ENCODE data around the gene FAM219A.

DNA sequence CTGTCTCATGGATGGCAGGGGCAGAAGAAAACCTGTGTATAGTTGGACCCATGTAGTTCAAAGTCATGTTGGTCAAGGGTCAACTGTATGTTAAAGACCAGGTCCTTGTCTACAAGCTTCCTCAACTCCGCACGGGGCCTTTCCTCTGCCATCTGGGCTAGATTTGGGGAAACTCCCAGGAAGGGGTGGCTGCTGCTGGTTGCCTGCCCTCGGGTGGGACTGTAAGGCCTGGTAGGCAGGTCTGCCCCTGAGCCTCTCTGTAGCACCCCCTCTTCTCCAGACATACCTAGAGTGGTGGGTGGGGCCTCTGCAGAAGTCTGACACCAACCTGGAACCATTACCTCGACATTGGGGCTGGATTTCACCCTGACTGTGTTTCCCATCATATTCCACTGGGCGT lies 49.2 kb upstream of the FAM219A start:
- no peak for TF ChIP-seq EZH2phosphoT487 (IDR thresholded peaks at IDR 0.05; ENCODE audit: borderline replicate concordance, low read depth, low read length)
- TF ChIP-seq, protein P1, sequence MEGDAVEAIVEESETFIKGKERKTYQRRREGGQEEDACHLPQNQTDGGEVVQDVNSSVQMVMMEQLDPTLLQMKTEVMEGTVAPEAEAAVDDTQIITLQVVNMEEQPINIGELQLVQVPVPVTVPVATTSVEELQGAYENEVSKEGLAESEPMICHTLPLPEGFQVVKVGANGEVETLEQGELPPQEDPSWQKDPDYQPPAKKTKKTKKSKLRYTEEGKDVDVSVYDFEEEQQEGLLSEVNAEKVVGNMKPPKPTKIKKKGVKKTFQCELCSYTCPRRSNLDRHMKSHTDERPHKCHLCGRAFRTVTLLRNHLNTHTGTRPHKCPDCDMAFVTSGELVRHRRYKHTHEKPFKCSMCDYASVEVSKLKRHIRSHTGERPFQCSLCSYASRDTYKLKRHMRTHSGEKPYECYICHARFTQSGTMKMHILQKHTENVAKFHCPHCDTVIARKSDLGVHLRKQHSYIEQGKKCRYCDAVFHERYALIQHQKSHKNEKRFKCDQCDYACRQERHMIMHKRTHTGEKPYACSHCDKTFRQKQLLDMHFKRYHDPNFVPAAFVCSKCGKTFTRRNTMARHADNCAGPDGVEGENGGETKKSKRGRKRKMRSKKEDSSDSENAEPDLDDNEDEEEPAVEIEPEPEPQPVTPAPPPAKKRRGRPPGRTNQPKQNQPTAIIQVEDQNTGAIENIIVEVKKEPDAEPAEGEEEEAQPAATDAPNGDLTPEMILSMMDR (conservative IDR thresholded peaks at IDR 0.05; ENCODE audit: low read length) = no peak
